ENCODE data around the gene ZNF738.
A peak's percentile ranks its signal among the peaks of the same experiment; 100 is the strongest.
"Not testable (repeated sequence)": the region's sequence is repeated elsewhere in the genome, so short reads cannot be mapped to it uniquely, and the experiment has no call there.

The ZNF738 gene

GRCh38 chr19:21358768-21359451 lies at the start of gene ZNF738:
ZNF738 (plus strand) TSS chr19:21359000; CDS start chr19:21359141, 141 bp downstream.
- DNase-seq (ENCODE audit: low read depth in 2 of 2) = peak; percentile 78

- DNase-seq (ENCODE audit: low read depth in 2 of 2) = not testable (repeated sequence)
Observed at GRCh38 chr19:21312807-21313206, 46.0 kb upstream of the ZNF738 start.

- DNase-seq (ENCODE audit: low read depth in 2 of 2) = no peak
Observed at GRCh38 chr19:21314676-21315075, 44.1 kb upstream of the ZNF738 start.

- DNase-seq (ENCODE audit: low read depth in 2 of 2) = no peak
Observed at GRCh38 chr19:21317821-21318220, 41.0 kb upstream of the ZNF738 start.

- DNase-seq (ENCODE audit: low read depth in 2 of 2) = no peak
Observed at GRCh38 chr19:21321134-21321533, 37.7 kb upstream of the ZNF738 start.

GRCh38 chr19:21321996-21322395 lies 36.8 kb upstream of the ZNF738 start:
- DNase-seq (ENCODE audit: low read depth in 2 of 2) = no peak

- DNase-seq (ENCODE audit: low read depth in 2 of 2) = no peak
Observed at GRCh38 chr19:21322528-21322927, 36.3 kb upstream of the ZNF738 start.

GRCh38 chr19:21323000-21323399 lies 35.8 kb upstream of the ZNF738 start:
- DNase-seq (ENCODE audit: low read depth in 2 of 2) = no peak

GRCh38 chr19:21326169-21326568 lies 32.6 kb upstream of the ZNF738 start:
- no peak for DNase-seq (ENCODE audit: low read depth in 2 of 2)

- no peak for DNase-seq (ENCODE audit: low read depth in 2 of 2)
Observed at GRCh38 chr19:21328406-21328805, 30.4 kb upstream of the ZNF738 start.

GRCh38 chr19:21328885-21329605 lies 29.8 kb upstream of the ZNF738 start, which contains the start of gene ZNF708:
ZNF708 (minus strand) TSS chr19:21329410; CDS start chr19:21329212, 198 bp downstream.
- DNase-seq (ENCODE audit: low read depth in 2 of 2) = peak; percentile 68 to 73

- no peak for DNase-seq (ENCODE audit: low read depth in 2 of 2)
Observed at GRCh38 chr19:21335721-21336120, 23.1 kb upstream of the ZNF738 start.

- DNase-seq (ENCODE audit: low read depth in 2 of 2) = not testable (repeated sequence)
Observed at GRCh38 chr19:21344841-21345240, 14.0 kb upstream of the ZNF738 start.

GRCh38 chr19:21352830-21353229 lies 6.0 kb upstream of the ZNF738 start:
- DNase-seq (ENCODE audit: low read depth in 2 of 2) = no peak

GRCh38 chr19:21362291-21362690 lies 3.5 kb downstream of the ZNF738 start:
- DNase-seq (ENCODE audit: low read depth in 2 of 2) = no peak

GRCh38 chr19:21383980-21384582 lies 25.3 kb downstream of the ZNF738 start:
- DNase-seq (ENCODE audit: low read depth in 2 of 2) = no peak

- no peak for DNase-seq (ENCODE audit: low read depth in 2 of 2)
Observed at GRCh38 chr19:21396121-21396520, 37.3 kb downstream of the ZNF738 start.

- peak; percentile 87 for DNase-seq (ENCODE audit: low read depth in 2 of 2)
Observed at GRCh38 chr19:21396893-21397572, 38.2 kb downstream of the ZNF738 start, which contains the start of gene ZNF493. ZNF493 (plus strand) TSS chr19:21397133; CDS start chr19:21397238, 105 bp downstream.

GRCh38 chr19:21398851-21399250 lies 40.1 kb downstream of the ZNF738 start:
- no peak for DNase-seq (ENCODE audit: low read depth in 2 of 2)

- DNase-seq (ENCODE audit: low read depth in 2 of 2) = no peak
Observed at GRCh38 chr19:21402303-21402985, 43.6 kb downstream of the ZNF738 start.

GRCh38 chr19:21410166-21410565 lies 51.4 kb downstream of the ZNF738 start:
- DNase-seq (ENCODE audit: low read depth in 2 of 2) = no peak

Data from stimulated activated CD4-positive, alpha-beta T cell treated with anti-CD3 and anti-CD28 coated beads, Interleukin-15, amount 100 ng/mL, for 48 hours (primary cell).